M059J (cell line): ENCODE data around the gene KIAA0319L. TPM values are rescaled to one million over a fixed set of nuclear protein-coding genes. Genes with fewer than 3 reads are reported as not detected.
"Not testable (repeated sequence)": the region's sequence is repeated elsewhere in the genome, so short reads cannot be mapped to it uniquely, and the experiment has no call there.

Source experiments
- DNase-seq: peaks from one replicate; pipeline ENCODE4 v3.0.0-alpha.2; 2012; ENCODE audit warnings: low read depth
- total RNA-seq: library from RNA; depleted of rRNA; stranded (reverse); fragments of >200 nt; shearing (Covaris generic); gene quantifications from 2 replicates; pipeline ENCODE4 v1.2.3, GENCODE V29; 2014

Gene KIAA0319L
- total RNA-seq, 1 experiment from 2014 or later = 38.9 TPM

- DNase-seq = not testable (repeated sequence)
Observed at GRCh38 chr1:35581621-35582020, 24.4 kb upstream of the KIAA0319L start.

- no peak for DNase-seq
Observed at GRCh38 chr1:35580949-35581388, 23.8 kb upstream of the KIAA0319L start.

GRCh38 chr1:35577071-35577998 is 20.1 kb upstream of the KIAA0319L start:
- no peak for DNase-seq

- not testable (repeated sequence) for DNase-seq
Observed at GRCh38 chr1:35576766-35577070, 19.5 kb upstream of the KIAA0319L start.

- no peak for DNase-seq
Observed at GRCh38 chr1:35576061-35576765, 19.0 kb upstream of the KIAA0319L start.

GRCh38 chr1:35575416-35575958 is 18.3 kb upstream of the KIAA0319L start:
- no peak for DNase-seq

GRCh38 chr1:35574655-35575415 is 17.6 kb upstream of the KIAA0319L start:
- DNase-seq = no peak

- no peak for DNase-seq
Observed at GRCh38 chr1:35574125-35574654, 17.0 kb upstream of the KIAA0319L start.

- peak; percentile 57 for DNase-seq
Observed at GRCh38 chr1:35573198-35574124, 16.3 kb upstream of the KIAA0319L start, which contains the start of gene TFAP2E. Gene TFAP2E, plus strand, starts transcription at chr1:35573314. Its CDS starts 264 bp downstream, at chr1:35573578.

- no peak for DNase-seq
Observed at GRCh38 chr1:35572296-35572695, 15.1 kb upstream of the KIAA0319L start.

- no peak for DNase-seq
Observed at GRCh38 chr1:35571263-35571662, 14.1 kb upstream of the KIAA0319L start.

GRCh38 chr1:35570589-35571137 is 13.5 kb upstream of the KIAA0319L start:
- peak; percentile 23 for DNase-seq

- peak; percentile 58 for DNase-seq
Observed at GRCh38 chr1:35569936-35570335, 12.7 kb upstream of the KIAA0319L start.

- DNase-seq = peak; percentile 65
Observed at GRCh38 chr1:35568975-35569395, 11.8 kb upstream of the KIAA0319L start.

- DNase-seq = no peak
Observed at GRCh38 chr1:35567947-35568558, 10.8 kb upstream of the KIAA0319L start.

- no peak for DNase-seq
Observed at GRCh38 chr1:35565742-35566133, 8.5 kb upstream of the KIAA0319L start.

- no peak for DNase-seq
Observed at GRCh38 chr1:35564884-35565741, 7.9 kb upstream of the KIAA0319L start.

GRCh38 chr1:35564037-35564883 is 7.1 kb upstream of the KIAA0319L start:
- peak; percentile 83 for DNase-seq
